Measurements from ENCODE around the gene IQCE. TPM values are rescaled to one million over a fixed set of nuclear protein-coding genes. Genes with fewer than 3 reads are reported as not detected.
"Not testable (repeated sequence)": the region's sequence is repeated elsewhere in the genome, so short reads cannot be mapped to it uniquely, and the experiment has no call there.

IQCE gene
- polyA plus RNA-seq, 1 donor, result 5.4 TPM

DNA sequence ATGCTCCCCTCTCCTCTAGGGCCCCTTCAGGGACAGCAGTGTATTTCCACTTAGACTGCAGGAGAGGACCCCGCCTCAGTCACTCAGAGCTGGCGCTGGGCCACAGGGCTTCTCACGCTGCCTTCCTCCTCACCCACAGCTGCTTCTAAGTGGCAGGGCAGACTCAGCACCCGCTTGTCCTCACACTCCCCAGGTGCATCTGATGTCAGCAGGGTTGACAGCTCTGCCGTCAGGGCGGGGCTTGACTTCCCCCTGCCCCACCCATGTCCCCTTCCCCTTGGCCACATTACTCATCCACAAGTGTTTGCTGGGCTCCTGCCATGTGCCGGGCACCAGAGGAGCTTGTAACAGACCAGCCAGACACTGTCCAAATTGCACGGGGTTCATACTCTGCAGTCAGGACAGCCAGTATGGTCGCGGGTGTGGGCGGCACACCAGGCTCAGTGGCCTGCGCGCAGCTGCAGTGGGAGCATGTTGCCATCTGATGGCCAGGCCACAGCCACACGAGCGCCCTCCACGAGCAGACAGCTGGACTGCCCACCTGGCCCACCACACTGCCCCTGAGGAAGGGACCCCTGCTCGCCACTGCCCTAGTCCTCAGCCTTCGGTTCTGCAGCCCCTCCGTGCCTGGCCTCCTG, 43.7 kb downstream of the IQCE start:
- DNase-seq (ENCODE audit: low read depth), result no peak

DNA sequence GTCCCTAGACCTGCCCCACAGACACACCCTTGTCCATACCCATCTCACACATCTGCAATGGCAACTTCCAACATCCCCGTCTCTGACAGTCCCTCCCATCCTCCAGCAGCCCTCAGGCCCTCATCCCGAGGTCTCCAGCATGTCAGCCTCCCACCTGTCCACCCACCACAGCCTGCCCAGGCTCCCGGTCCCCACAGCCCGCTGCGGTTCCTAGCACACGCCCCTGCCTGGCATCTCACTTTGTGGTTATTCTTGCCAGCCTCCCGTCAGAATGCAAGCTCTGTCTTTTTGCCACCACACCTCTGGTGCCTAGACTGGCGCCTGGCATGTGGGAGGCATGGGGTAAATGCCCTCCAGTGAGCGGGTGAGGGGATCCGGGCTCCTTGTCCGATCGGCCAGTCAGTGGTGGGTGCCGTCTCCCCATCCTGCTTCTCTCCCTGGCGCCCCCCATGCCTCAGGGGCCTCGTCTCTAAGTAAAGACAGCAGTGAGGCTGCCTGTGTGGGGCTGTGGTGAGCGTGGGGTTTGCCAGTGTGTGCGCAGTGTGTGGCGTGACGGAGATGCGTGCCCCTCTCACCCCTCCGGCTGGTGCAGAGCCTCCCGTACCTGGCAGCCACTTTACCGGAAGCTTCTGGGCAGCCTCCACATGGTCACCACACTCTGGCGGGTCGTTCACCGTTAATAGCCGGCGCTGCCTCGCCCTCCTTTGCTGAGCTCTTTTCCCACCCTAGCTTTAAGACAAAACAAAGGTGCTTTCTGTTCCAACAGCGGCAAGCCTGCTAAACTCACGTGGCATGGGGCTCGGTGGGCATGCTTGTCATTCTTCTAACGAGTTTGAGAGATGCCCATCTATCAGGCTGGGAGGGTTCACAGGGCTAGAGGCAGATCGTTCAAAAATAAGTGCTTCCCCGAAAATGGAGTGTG, 44.5 kb downstream of the IQCE start:
- DNase-seq (ENCODE audit: low read depth), result no peak

DNA sequence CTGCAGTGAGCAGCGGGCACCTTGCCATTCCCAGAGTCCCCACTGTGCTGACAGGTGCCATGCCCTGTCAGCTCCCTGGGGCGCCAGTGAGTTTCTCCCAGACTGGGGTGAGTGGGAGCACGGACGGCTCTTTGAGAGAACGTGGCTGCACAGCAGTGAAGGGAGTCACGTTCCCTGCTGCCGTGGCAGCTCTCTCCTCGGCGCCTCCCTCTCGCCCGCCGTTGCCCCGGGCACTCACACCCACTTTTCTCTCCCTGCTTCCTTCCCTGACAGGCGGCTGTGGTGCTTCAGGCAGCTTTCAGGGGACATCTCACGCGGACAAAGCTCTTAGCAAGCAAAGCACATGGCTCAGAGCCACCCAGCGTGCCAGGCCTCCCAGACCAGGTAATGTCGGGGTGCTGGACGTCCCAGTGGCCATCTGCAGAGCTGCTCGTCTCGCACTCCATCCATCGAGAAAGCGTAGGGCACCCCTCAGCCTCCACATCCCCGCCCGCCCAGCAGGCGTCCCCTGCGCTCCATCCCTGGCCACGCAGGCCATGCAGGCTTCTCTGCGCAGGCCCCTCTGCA, 45.9 kb downstream of the IQCE start:
- DNase-seq (ENCODE audit: low read depth), result no peak

DNA sequence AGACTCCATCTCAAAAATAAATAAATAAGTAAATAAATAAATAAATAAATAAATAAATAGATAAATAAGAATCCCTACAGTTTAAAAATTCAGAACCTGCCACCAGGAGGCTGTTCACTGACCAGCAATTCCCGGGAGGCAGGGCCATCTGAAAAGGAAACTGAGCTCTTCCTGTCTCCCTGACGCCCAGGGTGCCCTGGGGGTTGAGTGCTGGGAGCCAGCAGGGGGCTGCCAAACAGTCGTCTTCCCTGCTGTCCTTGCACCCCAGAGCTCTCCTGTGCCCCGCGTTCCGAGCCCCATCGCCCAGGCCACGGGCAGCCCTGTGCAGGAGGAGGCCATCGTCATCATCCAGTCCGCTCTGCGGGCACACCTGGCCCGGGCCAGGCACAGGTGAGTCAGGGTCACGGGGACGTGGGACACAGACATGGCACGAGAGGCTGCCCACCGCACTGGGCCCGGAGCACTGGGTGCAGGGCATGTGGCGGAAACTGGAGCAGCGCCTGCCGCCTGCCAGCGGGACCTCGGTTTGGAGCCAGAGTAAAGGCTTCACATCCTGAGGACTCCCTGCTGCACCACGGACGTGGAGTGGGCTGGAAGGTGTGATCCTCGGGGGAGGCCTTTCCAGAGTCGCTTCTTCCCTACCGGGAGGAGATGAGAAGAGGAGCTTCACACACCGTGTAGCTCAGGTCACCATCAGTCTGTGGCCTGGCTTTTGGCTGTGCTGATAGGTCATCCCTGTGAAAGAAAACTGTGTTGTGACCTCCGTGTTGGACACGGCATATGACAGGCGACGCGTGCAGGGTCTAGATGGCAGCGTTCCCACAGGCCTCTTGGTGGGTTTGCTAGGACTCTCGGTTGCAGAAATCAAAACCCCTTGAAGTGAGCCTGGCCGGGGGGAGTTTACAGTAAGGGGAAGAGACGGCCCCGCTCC, 47.1 kb downstream of the IQCE start:
- DNase-seq (ENCODE audit: low read depth), result no peak

DNA sequence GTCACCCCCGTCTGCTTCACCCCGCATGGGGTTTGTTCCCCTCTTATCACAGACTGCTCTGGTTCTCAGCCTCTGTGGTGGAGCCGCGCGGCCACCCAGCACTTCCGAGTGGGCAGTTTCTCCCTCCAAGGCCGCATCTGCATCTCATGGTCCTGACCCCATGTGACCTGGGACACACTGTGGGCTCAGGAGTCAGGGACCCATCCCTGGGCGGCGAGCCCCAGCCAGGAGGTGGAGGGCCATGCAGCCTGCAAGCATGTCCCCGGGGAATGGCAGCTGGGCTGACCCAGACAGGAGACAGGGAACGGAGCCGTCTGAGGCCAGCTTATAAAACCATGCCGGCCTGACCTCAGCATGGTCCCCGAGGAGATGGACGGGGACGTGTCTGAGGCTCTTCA, 47.8 kb downstream of the IQCE start:
- no peak for DNase-seq (ENCODE audit: low read depth)

DNA sequence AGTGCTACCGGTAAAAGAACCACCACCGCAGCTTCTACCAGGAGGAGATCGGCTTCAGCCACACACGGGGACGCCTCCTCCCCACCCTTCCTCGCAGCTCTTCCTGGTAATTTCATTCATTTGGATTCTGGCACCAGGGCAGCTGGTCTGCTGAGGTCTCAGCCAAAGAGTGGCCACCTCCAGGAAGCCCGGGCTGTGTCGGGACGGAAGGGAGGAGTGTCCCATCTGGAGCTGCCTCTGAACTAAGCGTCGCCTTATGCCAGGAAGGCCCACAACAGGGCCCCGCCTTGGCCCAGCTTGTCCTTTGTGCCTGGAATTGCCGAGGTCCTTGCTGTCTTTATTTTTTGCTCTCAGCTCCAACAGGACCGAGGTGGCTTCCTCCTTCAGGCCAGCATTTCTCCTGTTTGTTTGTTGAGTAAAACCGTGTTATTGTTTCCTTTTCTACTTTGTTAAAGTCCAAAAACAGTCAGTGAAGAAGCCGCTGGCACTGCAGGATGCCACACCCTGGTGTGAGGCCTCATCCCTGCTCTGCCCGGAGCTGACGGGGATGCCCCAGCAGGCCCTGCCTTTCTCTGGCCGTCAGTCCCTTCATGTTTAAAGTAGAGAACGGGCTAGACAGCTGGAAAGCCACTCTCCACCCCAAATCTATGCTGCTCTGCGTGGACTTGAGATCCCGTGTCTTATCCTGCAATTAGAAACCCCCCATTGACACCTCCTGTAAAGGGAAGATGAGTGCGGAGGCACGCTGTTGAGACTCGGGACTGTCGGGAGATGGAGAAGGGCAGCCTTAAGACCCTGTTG, 48.5 kb downstream of the IQCE start:
- no peak for DNase-seq (ENCODE audit: low read depth)

DNA sequence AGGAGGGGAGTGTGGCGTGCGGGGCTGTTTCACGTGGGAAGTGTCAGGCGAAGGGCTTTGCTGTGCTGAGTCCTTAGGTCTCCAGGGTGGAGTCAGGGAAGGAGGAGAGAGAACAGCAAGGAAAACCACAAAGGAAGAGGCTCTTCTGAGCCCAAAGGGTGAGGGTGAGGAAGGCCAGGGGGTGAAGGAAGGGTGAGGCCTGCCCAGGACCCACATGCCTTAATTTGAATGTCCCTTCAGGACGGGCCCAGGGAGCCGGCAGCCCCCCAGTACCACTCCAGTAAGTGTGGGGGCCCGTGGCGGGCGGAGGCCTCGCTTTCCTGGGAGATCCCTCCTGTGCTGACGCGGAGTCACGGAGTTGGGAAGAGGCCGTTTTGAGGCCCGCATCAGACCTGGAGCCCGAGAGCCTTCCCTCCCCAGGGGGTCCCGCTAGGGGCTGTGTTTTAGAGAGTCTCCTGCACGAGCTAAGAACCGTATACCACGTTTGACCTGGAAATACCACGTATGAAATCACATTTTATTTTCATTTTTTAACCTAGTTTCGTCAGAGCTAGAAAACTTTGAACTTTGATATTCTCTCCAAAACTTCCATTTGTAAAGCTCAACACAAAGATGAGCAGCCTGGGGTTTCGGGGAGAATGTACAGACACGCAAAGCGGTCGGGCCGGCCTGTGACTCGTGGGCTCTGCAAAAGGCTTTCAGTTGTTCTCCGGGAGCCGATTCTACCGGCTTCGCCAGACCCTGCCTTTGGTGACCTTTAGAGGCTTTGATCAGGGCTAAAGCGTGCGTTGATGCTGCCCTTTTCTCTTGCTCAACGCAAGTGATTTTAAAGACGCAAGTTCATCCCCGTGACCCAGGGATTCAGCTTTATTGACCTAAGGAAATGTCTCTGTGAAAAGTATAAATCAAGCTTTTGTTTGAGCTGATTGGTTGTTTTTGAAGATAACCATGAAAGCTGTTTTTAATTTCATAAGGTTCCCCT, 49.4 kb downstream of the IQCE start:
- no peak for DNase-seq (ENCODE audit: low read depth)

DNA sequence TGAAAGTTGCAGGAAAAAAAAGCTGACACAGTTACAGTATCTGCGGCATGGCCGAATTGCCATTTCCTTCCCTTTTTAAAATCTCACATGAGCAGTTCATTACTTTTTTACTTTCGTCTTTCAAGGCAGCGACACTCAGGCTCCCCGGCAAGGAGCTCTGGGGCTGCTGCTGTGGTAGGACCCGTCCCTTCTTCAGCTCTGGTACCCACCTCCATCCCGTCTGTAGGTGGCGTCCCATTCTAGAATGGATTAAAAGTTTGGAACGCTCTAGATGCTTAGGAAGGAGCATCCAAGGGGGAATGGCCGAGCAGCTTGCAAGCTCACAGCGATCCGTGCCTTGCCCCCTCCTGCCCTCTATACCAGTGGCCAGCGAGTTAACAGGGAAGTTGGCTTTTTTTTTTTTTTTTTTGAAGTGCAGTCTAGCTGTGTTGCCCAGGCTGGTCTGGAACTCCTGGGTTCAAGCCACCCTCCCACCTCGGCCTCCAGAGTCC, 50.2 kb downstream of the IQCE start:
- no peak for DNase-seq (ENCODE audit: low read depth)

DNA sequence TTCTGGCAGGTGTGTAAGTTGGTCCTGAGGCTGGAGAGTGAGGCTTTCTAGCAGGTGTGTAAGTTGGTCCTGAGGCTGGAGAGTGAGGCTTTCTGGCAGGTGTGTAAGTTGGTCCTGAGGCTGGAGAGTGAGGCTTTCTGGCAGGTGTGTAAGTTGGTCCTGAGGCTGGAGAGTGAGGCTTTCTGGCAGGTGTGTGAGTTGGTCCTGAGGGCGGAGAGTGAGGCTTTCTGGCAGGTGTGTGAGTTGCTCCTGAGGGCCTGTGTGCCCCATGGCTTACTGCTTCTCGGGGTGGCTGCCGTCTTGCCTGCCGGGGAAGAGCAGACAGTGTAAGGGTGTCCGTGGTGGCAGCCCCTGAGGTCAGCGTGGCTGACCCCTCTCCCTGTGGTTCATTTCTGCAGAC, 50.9 kb downstream of the IQCE start:
- not testable (repeated sequence) for DNase-seq (ENCODE audit: low read depth)

DNA sequence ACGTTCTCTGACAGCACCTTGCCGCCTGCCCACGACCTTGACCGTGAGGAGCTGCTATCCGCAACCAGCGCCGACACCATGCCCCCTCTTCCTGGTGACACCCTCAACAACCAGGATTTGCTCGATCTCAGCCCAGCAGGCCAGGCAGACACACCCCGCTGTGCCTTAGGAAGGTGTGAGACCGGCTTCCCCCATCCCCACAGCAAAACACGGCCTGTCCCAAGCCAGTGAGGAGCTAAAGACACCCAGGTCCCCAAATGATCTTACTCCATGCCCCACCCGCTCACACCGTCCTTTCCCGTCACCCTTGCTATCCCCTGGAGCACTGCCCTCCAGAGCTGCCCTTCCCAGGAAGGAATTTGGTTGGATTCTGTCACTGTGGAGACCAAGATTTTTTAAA, 51.7 kb downstream of the IQCE start:
- no peak for DNase-seq (ENCODE audit: low read depth)

DNA sequence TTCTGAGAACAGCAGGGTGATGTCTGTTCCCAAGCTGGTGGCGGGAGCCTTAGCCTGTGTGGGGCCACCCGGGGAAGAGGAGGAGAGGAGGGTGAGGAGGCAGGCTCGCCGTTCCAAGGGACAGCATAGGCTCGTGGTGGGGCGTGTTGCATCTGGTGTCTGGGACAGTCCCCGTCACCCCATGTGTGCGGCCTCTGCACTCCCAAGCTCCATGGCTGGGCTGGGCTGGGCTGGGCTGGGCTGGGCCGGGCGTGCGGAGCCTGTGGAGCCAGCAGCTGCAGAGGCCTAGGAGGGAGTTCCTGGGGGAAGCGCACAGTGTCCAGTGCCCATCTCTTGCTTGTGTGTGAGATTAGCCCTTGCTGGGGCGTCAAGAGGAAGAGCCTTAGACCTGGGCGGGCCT, 52.1 kb downstream of the IQCE start:
- no peak for DNase-seq (ENCODE audit: low read depth)

DNA sequence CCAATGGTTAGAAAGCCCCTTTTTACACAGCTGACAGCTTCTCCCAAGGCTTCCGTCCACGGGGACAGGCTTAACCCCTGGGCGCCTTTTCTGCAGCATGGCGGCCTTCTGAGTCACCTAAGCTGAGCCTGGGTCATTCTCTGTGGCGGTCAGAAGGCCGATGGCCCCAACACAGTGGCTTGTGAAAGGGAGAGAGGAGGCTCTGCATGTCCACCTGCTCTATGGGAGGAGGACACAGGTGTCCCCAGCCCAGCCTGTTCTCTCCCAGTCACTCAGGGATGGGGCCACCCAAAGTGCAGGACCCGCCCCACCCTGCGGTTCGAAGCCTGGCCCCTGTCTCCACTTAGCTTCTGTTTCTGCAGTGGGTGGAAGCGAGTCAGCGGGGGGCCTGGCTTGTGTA, 52.6 kb downstream of the IQCE start:
- no peak for DNase-seq (ENCODE audit: low read depth)

DNA sequence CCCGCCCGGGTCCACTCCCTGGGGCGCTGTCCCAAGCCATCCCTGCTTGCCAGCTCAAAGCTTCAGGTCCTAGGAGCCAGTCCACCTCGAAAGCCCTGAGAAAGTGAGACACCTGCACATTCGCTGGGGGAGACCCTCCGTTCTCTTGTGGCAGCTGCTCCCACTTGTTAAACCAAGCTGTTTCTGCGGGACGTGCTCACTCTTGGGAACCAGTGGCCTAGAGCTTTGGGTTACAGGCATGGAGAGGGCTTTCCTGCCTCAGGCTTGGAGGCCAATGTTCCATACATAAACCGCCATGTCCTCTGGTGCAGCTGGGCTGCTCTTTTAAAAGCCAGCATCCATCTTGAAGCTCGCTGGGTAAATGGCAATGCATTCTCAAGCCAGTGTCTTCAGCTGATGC, 53.1 kb downstream of the IQCE start:
- no peak for DNase-seq (ENCODE audit: low read depth)

DNA sequence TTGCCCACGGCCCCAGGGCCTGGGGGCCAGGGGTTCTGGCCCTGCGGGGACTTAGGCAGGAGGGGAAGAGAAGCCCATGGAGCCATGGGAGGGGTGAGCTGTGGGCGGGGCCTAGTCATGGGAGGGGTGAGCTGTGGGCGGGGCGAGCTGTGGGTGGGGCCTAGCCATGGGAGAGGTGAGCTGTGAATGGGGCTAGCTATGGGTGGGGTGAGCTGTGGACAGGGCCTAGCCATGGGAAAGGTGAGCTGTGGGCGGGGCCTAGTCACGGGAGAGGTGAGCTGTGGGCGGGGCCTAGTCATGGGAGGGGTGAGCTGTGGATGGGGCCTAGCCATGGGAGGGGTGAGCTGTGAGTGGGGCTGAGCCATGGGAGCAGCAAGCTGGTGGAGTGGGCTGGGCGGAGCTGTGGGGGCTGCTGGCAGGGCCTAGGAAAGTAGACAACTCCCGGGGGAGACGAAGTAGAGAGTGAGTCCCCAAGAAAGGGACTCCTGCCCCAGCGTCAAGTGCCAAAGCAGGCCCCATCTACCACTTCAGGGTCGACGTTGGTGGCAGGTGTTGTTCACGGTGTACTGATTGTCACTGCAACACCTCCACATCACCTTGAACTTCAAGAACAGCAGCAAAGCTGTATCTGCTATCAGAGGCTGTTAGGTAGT, 53.8 kb downstream of the IQCE start:
- no peak for DNase-seq (ENCODE audit: low read depth)

DNA sequence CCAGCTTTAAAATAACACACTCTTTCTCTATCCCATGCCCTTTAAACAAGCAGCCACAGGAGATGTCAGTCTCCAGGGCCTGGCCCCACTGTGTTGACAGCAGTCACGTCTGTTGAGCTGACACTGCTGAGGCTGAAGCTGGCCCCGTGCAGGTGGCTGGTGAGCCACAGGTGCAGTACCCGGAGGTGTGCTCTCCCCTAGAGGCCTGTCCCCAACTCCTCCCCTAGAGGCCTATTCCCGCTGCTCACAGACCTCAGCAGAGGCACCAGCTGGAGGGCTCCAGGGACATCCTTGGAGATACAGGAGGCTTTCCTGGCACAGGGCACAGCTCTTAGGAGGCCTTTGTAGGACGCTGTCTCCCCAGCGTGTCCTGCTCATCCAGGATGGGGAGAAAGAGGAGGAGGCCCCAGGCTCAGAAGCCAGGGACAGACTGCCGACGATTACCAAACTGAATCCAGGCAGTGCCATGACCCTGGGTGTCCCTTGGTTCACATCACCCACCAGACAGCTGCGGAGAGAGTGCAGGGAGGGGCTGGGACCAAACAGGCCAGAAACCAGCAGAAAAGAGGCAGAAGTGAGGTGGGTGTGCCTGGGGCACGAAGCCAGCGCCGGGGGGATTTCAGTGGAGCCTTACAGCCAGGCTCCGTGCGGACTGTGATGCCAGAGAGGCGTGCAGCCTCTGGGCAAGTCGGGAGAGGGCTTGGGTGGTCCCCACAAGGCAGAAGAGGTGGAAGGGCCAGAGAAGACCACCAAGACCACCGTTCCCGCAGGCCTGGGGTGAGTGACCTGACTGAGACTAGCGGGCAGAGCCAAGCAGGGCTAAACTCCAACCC, 54.5 kb downstream of the IQCE start:
- no peak for DNase-seq (ENCODE audit: low read depth)

DNA sequence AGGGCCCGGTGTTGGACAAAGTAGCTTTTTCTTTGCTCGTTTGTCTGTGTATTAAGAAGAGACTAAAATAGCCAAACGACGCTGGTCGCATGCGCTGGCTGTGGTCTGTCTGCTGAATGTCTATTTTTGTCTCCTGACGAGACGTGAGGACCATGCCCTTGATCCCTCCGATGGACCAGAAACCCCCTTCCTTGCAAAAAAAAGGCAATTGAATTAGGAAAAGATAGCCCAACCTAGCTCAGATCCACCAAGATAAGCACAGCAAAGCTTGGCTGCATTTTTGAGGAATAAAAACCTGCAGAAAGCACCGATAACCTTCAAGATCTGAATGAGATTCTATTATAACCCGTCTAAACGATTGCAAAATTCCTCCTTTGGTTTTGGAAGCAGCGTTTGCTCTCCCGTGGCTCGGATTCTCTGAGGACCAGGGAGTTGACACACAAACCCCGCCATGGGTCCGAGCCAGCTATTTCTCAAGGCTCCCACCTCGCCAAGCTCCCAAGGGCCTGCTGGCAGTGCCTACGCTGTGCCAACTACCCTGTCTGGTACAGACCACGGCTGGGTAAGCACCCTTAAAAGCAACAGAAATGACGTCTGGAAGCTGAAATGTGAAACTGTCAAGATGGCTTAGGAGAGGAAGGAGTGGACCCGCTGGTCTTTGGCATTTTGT, 55.3 kb downstream of the IQCE start:
- DNase-seq (ENCODE audit: low read depth), result no peak

DNA sequence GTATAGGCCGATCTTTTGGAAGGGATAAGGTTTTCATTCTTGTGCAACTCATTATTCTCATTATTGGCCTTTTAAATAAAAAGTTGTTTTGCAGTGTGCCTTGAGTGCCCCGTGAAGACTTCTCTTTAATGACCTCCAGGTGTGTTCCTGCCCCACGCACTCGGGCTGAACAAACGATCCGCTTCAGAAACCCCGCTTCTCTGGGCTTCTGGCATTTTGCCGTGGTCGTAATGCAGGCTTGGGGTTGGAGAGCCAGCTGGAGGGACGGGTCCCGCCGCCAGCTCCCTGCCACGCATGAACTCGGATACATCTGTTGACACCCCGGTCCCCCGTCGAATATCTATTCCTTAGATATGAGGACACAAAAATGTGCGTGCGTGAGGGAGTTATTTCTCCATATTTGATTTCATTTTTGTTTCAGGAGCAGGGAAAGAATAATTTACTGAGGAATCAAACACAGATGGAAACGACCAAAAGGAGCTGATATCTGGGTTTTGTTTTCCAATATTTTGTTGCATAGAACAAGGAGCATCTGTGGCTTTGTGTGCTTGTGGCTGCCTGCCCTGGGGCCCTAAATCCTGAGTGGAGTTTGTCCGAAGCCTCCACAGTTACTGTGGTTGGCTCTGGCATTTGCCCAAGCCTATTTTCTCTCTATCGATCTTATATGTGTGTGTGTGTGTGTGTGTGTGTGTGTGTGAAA, 56.0 kb downstream of the IQCE start:
- DNase-seq (ENCODE audit: low read depth), result no peak

Measured in forelimb muscle (tissue), 1 donor.